ENCODE measurements around the gene SUMO3. TPM values are rescaled to one million over a fixed set of nuclear protein-coding genes. Genes with fewer than 3 reads are reported as not detected.
A peak's percentile ranks its signal among the peaks of the same experiment; 100 is the strongest.

The SUMO3 gene
- total and polyA plus RNA-seq, 2 of the 13 experiments (the other 11 are each of a cell fraction or from before 2014, with no cell fraction given): 51.4 to 92.4 TPM

GRCh38 chr21:44865561-44866280 is 47.9 kb upstream of the SUMO3 start:
- ATAC-seq: no peak
- TF ChIP-seq ZNF687 (CRISPR knock-in tag; IDR thresholded peaks at IDR 0.05) (peak; percentile 22; the same call in 1 of the 2 replicates), KIAA2018 (CRISPR knock-in tag; IDR thresholded peaks at IDR 0.05; ENCODE audit: borderline replicate concordance) (no peak)
- H3K27ac ChIP-seq (ENCODE audit: extremely low read length, insufficient read depth, low read length): peak overlapping the region; percentile 31
- peaks cover 43 to 74% of the 10 kb centered on the region in 2 experiments for H3K36me3 ChIP-seq (replicated peaks in 1 of 2; ENCODE audit: control insufficient read depth in 1 of 2, insufficient read depth in 2 of 2, low read length in 2 of 2)
- FAIRE-seq: no peak
- H3K4me2 ChIP-seq (ENCODE audit: low read depth, low read length): peak overlapping the region; percentile 15; the same call in 1 of the 2 replicates
- no peaks in the 10 kb centered on the region for H3K9me3 ChIP-seq (ENCODE audit: low read length)
- H2AFZ ChIP-seq (ENCODE audit: low read length): no peak overlapping the region
- peaks cover 88% of the 10 kb centered on the region for H3K4me1 ChIP-seq (ENCODE audit: insufficient read depth, low read length)
- no TSS peak for BruUV-seq (replicated peaks)
- peaks cover 96% of the 10 kb centered on the region for H3K79me2 ChIP-seq (ENCODE audit: insufficient read depth, low read length)
- H3K4me3 ChIP-seq (replicated peaks in 1 of 3; ENCODE audit: insufficient read depth in 1 of 3, low read depth in 2 of 3, low read length in 3 of 3): no peak overlapping the region
- no peaks in the 10 kb centered on the region; a peak in 1 of 5 replicates for H3K27me3 ChIP-seq (ENCODE audit: control insufficient read depth in 1 of 2, insufficient read depth in 2 of 2, low read length in 2 of 2)
- 88% methylated on average over 10 of the region's 12 CpGs for WGBS (ENCODE audit: low lambda C conversion rate)
- DNase-seq (ENCODE audit: low spot score): no peak
- no peak overlapping the region for H3K9ac ChIP-seq (ENCODE audit: insufficient read depth, low read depth, low read length)
- CTCF ChIA-PET (ENCODE audit: low intra/inter-chr PET ratio, low total read pairs): no interaction called here
- peaks cover 98% of the 10 kb centered on the region for H4K20me1 ChIP-seq (ENCODE audit: insufficient read depth, low read length)
- in situ Hi-C loops (cut with HindIII; ENCODE audit: extremely low pct_ligation_motif_present, low pct_unique_long_range_greater_than_20kb) (no loop called here), intact Hi-C loops (cut with micrococcal nuclease; ENCODE audit: unreplicated experiment) (no loop called here)
- POLR2A ChIA-PET: interaction anchor here (1.1 kb wide), 1 partner anchor 64 kb away, joined by 3 read pairs; the partner anchor contains the start of gene UBE2G2
